GM21723 (cell line): ENCODE results near the gene ADRA1B.

Experiments
- ATAC-seq: cut with Tn5 transposase; IDR thresholded peaks from one replicate; pipeline ENCODE4 v1.9.1; 2021; ENCODE audit warnings: mild to moderate bottlenecking, moderate library complexity; ENCODE audit not compliant: unreplicated experiment

ADRA1B gene

GRCh38 chr5:159901308-159901707 lies 15.0 kb upstream of the ADRA1B start:
- no peak for ATAC-seq

GRCh38 chr5:159901772-159902171 lies 14.5 kb upstream of the ADRA1B start:
- no peak for ATAC-seq

- no peak for ATAC-seq
These were observed 13.7 kb upstream of the ADRA1B start for GRCh38 chr5:159902444-159903121.

GRCh38 chr5:159903131-159903530 lies 13.2 kb upstream of the ADRA1B start:
- ATAC-seq: no peak

- ATAC-seq: no peak
These were observed 11.4 kb upstream of the ADRA1B start for GRCh38 chr5:159904874-159905273.

- no peak for ATAC-seq
These were observed 10.8 kb upstream of the ADRA1B start for GRCh38 chr5:159905496-159905895.

GRCh38 chr5:159906463-159906862 lies 9.8 kb upstream of the ADRA1B start:
- ATAC-seq: no peak

- no peak for ATAC-seq
These were observed 9.3 kb upstream of the ADRA1B start for GRCh38 chr5:159906943-159907342.

- no peak for ATAC-seq
These were observed 8.3 kb upstream of the ADRA1B start for GRCh38 chr5:159907689-159908590.

GRCh38 chr5:159908591-159908940 lies 7.7 kb upstream of the ADRA1B start:
- no peak for ATAC-seq

- no peak for ATAC-seq
These were observed 7.2 kb upstream of the ADRA1B start for GRCh38 chr5:159909126-159909525.

GRCh38 chr5:159910207-159910842 lies 6.0 kb upstream of the ADRA1B start:
- no peak for ATAC-seq

GRCh38 chr5:159910843-159911229 lies 5.4 kb upstream of the ADRA1B start:
- ATAC-seq: no peak

GRCh38 chr5:159911349-159911748 lies 4.9 kb upstream of the ADRA1B start:
- no peak for ATAC-seq

- no peak for ATAC-seq
These were observed 4.1 kb upstream of the ADRA1B start for GRCh38 chr5:159912033-159912800.

GRCh38 chr5:159913048-159913447 lies 3.2 kb upstream of the ADRA1B start:
- ATAC-seq: no peak

GRCh38 chr5:159913501-159913900 lies 2.8 kb upstream of the ADRA1B start:
- no peak for ATAC-seq

- ATAC-seq: no peak
These were observed 819 bp downstream of the ADRA1B start for GRCh38 chr5:159916841-159917761.

- ATAC-seq: no peak
These were observed 1.7 kb downstream of the ADRA1B start for GRCh38 chr5:159917994-159918393.

GRCh38 chr5:159921721-159922120 lies 5.4 kb downstream of the ADRA1B start:
- ATAC-seq: no peak
